GM23338 (cell line): ENCODE data around the gene RTL10. TPM values are rescaled to one million over a fixed set of nuclear protein-coding genes. Genes with fewer than 3 reads are reported as not detected.

Experiments
- ATAC-seq: fragments of 200-7000 bp; cut with Tn5 transposase; 3 replicates; pipeline ENCODE4 v1.9.1; 2020
- DNase-seq: peaks from one replicate; pipeline ENCODE4 v3.0.0-alpha.2; 2015; ENCODE audit warnings: low spot score
- H2AFZ ChIP-seq: fragments of 200-600 bp; sonication (generic); 2 replicates; pipeline ENCODE4 v1.8.0; 2016; ENCODE audit warnings: antibody characterized with exemption, mild to moderate bottlenecking, moderate library complexity
- H3F3A ChIP-seq: fragments of 200-600 bp; sonication (generic); replicated peaks from 2 replicates; pipeline ENCODE4 v1.8.0; 2017; ENCODE audit warnings: antibody characterized with exemption, mixed run types, low read depth
- H3K27ac ChIP-seq: fragments of 200-600 bp; sonication (generic); 2 replicates; pipeline ENCODE4 v1.6.1; 2016; ENCODE audit warnings: low read depth
- H3K27me3 ChIP-seq: fragments of 200-600 bp; sonication (generic); 2 replicates; pipeline ENCODE4 v1.8.0; 2016; ENCODE audit warnings: mild to moderate bottlenecking, mixed run types, moderate library complexity; ENCODE audit not compliant: insufficient read depth
- H3K36me3 ChIP-seq: fragments of 200-600 bp; sonication (generic); 2 replicates; pipeline ENCODE4 v1.8.0; 2016; ENCODE audit warnings: mild to moderate bottlenecking; ENCODE audit not compliant: insufficient read depth
- H3K4me1 ChIP-seq: fragments of 200-600 bp; sonication (generic); 2 replicates; pipeline ENCODE4 v1.8.0; 2016; ENCODE audit warnings: mild to moderate bottlenecking, moderate library complexity; ENCODE audit not compliant: insufficient read depth
- H3K4me2 ChIP-seq: fragments of 200-600 bp; sonication (generic); 2 replicates; pipeline ENCODE4 v1.7.1; 2017; ENCODE audit warnings: mixed run types
- H3K4me3 ChIP-seq: fragments of 200-600 bp; sonication (generic); 2 replicates; pipeline ENCODE4 v1.6.1; 2016; ENCODE audit warnings: mixed run types
- H3K79me2 ChIP-seq: fragments of 200-600 bp; sonication (generic); replicated peaks from 2 replicates; pipeline ENCODE4 v1.8.0; 2017; ENCODE audit warnings: mild to moderate bottlenecking; ENCODE audit not compliant: insufficient read depth
- H3K9me2 ChIP-seq: fragments of 200-600 bp; sonication (generic); 2 replicates; pipeline ENCODE4 v1.8.0; 2017; ENCODE audit not compliant: insufficient read depth
- H4K20me1 ChIP-seq: fragments of 200-600 bp; sonication (generic); replicated peaks from 2 replicates; pipeline ENCODE4 v1.8.0; 2017; ENCODE audit warnings: mild to moderate bottlenecking; ENCODE audit not compliant: insufficient read depth
- H3K27ac Mint-ChIP-seq: 2 replicates; pipeline ENCODE4 v1.8.0; 2020; ENCODE audit warnings: inconsistent platforms, mild to moderate bottlenecking, moderate library complexity, mixed read lengths
- H3K27me3 Mint-ChIP-seq: 3 replicates; pipeline ENCODE4 v1.8.0; 2022; ENCODE audit warnings: low read depth, mild to moderate bottlenecking, moderate library complexity, mixed read lengths, inconsistent platforms; ENCODE audit not compliant: insufficient read depth, poor library complexity
- H3K36me3 Mint-ChIP-seq: 3 replicates; pipeline ENCODE4 v1.8.0; 2021; ENCODE audit warnings: low read depth, mild to moderate bottlenecking, inconsistent platforms, moderate library complexity, mixed read lengths
- H3K4me1 Mint-ChIP-seq: 3 replicates; pipeline ENCODE4 v1.8.0; 2020; ENCODE audit warnings: mild to moderate bottlenecking, inconsistent platforms, mixed read lengths
- H3K4me3 Mint-ChIP-seq: 3 replicates; pipeline ENCODE4 v1.8.0; 2021; ENCODE audit warnings: moderate library complexity, mild to moderate bottlenecking, inconsistent platforms, mixed read lengths
- H3K9me3 Mint-ChIP-seq: 3 replicates; pipeline ENCODE4 v1.8.0; 2020; ENCODE audit warnings: moderate library complexity, mild to moderate bottlenecking, inconsistent platforms, mixed read lengths
- ETS1 ChIP-seq: IDR thresholded peaks from 2 replicates; pipeline ENCODE4 v1.6.1; 2016; ENCODE audit warnings: antibody characterized with exemption
- EZH2 ChIP-seq: fragments of 200-600 bp; sonication (generic); IDR thresholded peaks from one replicate; pipeline ENCODE4 v1.8.0; 2017; ENCODE audit warnings: antibody characterized with exemption, mild to moderate bottlenecking, low read depth; ENCODE audit not compliant: unreplicated experiment
- EZH2phosphoT487 ChIP-seq: fragments of 200-600 bp; sonication (generic); IDR thresholded peaks from one replicate; pipeline ENCODE4 v1.8.1; 2018; ENCODE audit warnings: antibody characterized with exemption; ENCODE audit not compliant: unreplicated experiment
- JUNB ChIP-seq: IDR thresholded peaks from one replicate; pipeline ENCODE4 v1.6.1; 2016; ENCODE audit warnings: antibody characterized with exemption; ENCODE audit not compliant: unreplicated experiment
- STAT1 ChIP-seq: IDR thresholded peaks from one replicate; pipeline ENCODE4 v1.6.1; 2016; ENCODE audit warnings: antibody characterized with exemption; ENCODE audit not compliant: unreplicated experiment
- ZNF114 ChIP-seq: fragments of 250-450 bp; sonication (Bioruptor Pico); IDR thresholded peaks from 2 replicates; pipeline ENCODE4 v1.5.0; 2020; ENCODE audit warnings: mild to moderate bottlenecking, moderate library complexity
- ZNF331 ChIP-seq: fragments of 250-450 bp; sonication (Bioruptor Pico); IDR thresholded peaks from 2 replicates; pipeline ENCODE4 v1.5.0; 2020; ENCODE audit warnings: low read depth, mild to moderate bottlenecking, moderate library complexity
- polyA plus RNA-seq: library from polyadenylated mRNA; unstranded; fragments of >200 nt; fragmentation: Nextera tagmentation; extraction: Ambion mirVana; gene quantifications from 2 replicates; pipeline ENCODE4 v1.2.1, GENCODE V29; 2016
- total RNA-seq: library from RNA; depleted of rRNA; stranded (reverse); fragments of >200 nt; shearing (Covaris generic); gene quantifications from 2 replicates; pipeline ENCODE4 v1.2.3, GENCODE V29; 2014
- TF ChIP-seq, protein P1 (sequence below), 2 experiments: fragments of 200-600 bp in 1 of 2; sonication (generic) in 1 of 2; conservative IDR thresholded peaks; 2 replicates each; pipeline versions ENCODE4 v1.5.1 to v1.6.1; 2016 to 2017; ENCODE audit warnings: antibody characterized with exemption in 2 of 2, low read depth in 2 of 2, mild to moderate bottlenecking in 2 of 2, moderate library complexity in 1 of 2

Gene RTL10
- total and polyA plus RNA-seq, 2 experiments from 2014 or later: 9.4 to 17.4 TPM

DNA sequence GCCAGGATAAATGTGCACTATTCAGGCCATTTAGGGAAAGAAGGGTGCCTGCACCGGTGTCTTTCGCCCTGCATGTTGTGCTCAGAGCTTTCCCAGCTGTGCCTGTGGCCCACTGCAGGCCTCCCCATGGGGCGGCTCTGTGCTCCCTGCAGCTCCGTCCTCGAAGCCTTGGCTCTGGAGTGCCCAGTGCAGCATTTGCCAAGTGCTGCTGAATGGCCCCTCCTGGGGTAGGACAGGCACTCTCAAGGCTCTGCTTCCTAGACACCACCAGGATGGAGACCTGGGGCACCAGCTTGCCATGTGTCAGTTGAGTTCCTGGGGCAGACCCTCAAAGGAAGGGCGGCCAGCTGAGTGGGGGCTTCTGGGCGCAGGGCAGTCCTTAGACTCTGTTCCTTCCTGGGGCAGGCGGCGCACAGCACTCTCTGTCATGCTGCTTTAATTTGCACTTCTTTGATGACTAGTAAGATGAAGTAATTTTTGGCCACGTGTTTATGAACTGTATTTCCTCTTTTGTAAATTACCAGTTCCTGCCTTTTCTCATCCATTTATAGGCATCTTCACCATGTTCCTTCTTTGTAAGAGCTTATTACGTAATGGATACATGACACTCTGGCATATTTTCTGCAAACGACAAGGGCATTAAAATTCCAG is 32.1 kb upstream of the RTL10 start (continued):
- TF ChIP-seq, protein P1, sequence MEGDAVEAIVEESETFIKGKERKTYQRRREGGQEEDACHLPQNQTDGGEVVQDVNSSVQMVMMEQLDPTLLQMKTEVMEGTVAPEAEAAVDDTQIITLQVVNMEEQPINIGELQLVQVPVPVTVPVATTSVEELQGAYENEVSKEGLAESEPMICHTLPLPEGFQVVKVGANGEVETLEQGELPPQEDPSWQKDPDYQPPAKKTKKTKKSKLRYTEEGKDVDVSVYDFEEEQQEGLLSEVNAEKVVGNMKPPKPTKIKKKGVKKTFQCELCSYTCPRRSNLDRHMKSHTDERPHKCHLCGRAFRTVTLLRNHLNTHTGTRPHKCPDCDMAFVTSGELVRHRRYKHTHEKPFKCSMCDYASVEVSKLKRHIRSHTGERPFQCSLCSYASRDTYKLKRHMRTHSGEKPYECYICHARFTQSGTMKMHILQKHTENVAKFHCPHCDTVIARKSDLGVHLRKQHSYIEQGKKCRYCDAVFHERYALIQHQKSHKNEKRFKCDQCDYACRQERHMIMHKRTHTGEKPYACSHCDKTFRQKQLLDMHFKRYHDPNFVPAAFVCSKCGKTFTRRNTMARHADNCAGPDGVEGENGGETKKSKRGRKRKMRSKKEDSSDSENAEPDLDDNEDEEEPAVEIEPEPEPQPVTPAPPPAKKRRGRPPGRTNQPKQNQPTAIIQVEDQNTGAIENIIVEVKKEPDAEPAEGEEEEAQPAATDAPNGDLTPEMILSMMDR (conservative IDR thresholded peaks at IDR 0.05; ENCODE audit: low read depth in 2 of 2): no peak
- TF ChIP-seq ETS1 (no peak), ZNF331 (CRISPR knock-in tag) (no peak), EZH2phosphoT487 (no peak), ZNF114 (CRISPR knock-in tag) (no peak), STAT1 (no peak), JUNB (no peak)

- Mint-ChIP-seq H3K36me3 (no peaks in the 10 kb centered on the region; the same call in 2 of the 3 replicates), H3K9me3 (no peaks in the 10 kb centered on the region), H3K4me3 (no peak overlapping the region), H3K27ac (no peak overlapping the region), H3K4me1 (peaks cover 23% of the 10 kb centered on the region), H3K27me3 (peaks cover 19% of the 10 kb centered on the region)
- Histone ChIP-seq H3K27me3 (no peaks in the 10 kb centered on the region), H3K36me3 (no peaks in the 10 kb centered on the region), H3K4me3 (no peak overlapping the region), H3K27ac (no peak overlapping the region), H4K20me1 (no peaks in the 10 kb centered on the region), H2AFZ (no peak overlapping the region), H3K4me2 (no peak overlapping the region), H3K4me1 (peaks cover 13% of the 10 kb centered on the region), H3K9me2 (no peaks in the 10 kb centered on the region), H3F3A (no peaks in the 10 kb centered on the region; the same call in 1 of the 2 replicates), H3K79me2 (no peaks in the 10 kb centered on the region)
- ATAC-seq (no peak), DNase-seq (no peak)
- TF ChIP-seq EZH2phosphoT487 (no peak), EZH2 (no peak)
Measured at GRCh38 chr22:19885841-19886592, 31.3 kb upstream of the RTL10 start.
